ENCODE data around the gene CCNE1. TPM values are rescaled to one million over a fixed set of nuclear protein-coding genes. Genes with fewer than 3 reads are reported as not detected.

The CCNE1 gene
- total and polyA plus RNA-seq, 10 of the 15 experiments (the other 5 are each of a cell fraction or from before 2014, with no cell fraction given), result 6.3 to 44.2 (median 35.8) TPM

DNA sequence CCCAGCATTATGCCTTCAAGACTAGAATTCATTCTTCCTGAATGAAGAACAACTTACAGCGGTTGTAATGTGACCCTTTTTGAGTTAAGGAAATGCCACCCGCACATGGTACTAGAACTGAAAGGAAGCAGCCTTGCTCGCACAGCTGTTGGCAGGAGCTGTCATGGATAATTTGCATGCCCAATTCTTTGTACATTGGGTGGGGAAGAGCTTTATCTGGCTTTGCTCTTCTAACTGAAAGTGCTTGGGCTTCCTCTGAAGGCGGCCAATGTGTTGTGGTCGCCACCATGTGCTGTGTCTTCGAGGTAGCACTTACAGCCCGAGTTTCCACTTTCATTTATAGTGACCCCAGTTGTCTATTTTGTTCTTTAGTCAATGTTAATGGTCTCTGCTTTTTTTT is 3.4 kb downstream of the CCNE1 start:
- Histone ChIP-seq H3K9ac (ENCODE audit: control insufficient read depth, insufficient read depth, low read length) (no peak overlapping the region), H3K36me3 (ENCODE audit: control insufficient read depth in 2 of 2, insufficient read depth in 2 of 2, low read length in 1 of 2) (peaks cover 3 to 11% of the 10 kb centered on the region in 2 experiments), H3K4me3 (no peak overlapping the region), H3K27ac (ENCODE audit: control insufficient read depth, insufficient read depth) (peak overlapping the region; percentile 13; the same call in 1 of the 2 replicates), H3K4me2 (ENCODE audit: control insufficient read depth, insufficient read depth) (0 out of 2 replicates have a peak overlapping the region, but pooled peaks have one; percentile 3), H3K4me1 (ENCODE audit: control insufficient read depth, insufficient read depth, low read length) (peaks cover 13% of the 10 kb centered on the region), H3K9me3 (replicated peaks; ENCODE audit: control insufficient read depth, insufficient read depth, low read length) (no peaks in the 10 kb centered on the region), H3K27me3 (replicated peaks in 1 of 2; ENCODE audit: control insufficient read depth in 2 of 2, insufficient read depth in 2 of 2, low read length in 1 of 2) (no peaks in the 10 kb centered on the region), H4K20me1 (ENCODE audit: control insufficient read depth, insufficient read depth) (no peaks in the 10 kb centered on the region), H2AFZ (ENCODE audit: control insufficient read depth, low read depth, low read length) (no peak overlapping the region), H3K79me2 (ENCODE audit: control insufficient read depth, insufficient read depth, low read length) (peaks cover 7% of the 10 kb centered on the region)
- ChIA-PET SMC1A (ENCODE audit: uncharacterized antibody, unreplicated experiment) (interaction anchor here (1.1 to 2.4 kb wide), 3 partner anchors 15 to 23 kb away, joined by 3 to 11 read pairs (median 5); no protein-coding TSS in a partner anchor), CTCF (interaction anchor here (1.0 to 1.3 kb wide), 4 partner anchors 21 to 87 kb away, joined by 3 to 6 read pairs (median 4); no protein-coding TSS in a partner anchor), POLR2A (no interaction called here), RAD21 (ENCODE audit: unreplicated experiment) (interaction anchor here (0.7 to 1.5 kb wide), 3 partner anchors 9 to 30 kb away, joined by 3 read pairs; no protein-coding TSS in a partner anchor)
- DNase-seq (ENCODE audit: low read depth, low spot score) (peak; percentile 70), FAIRE-seq (peak; percentile 95), ATAC-seq (peak; percentile 46)
- BruUV-seq (replicated peaks), result no TSS peak
- in situ Hi-C loops (cut with MboI), result no loop called here
- TF ChIP-seq RB1 (IDR thresholded peaks at IDR 0.05; ENCODE audit: borderline replicate concordance) (no peak), ASH2L (IDR thresholded peaks at IDR 0.05; ENCODE audit: borderline replicate concordance, low read depth) (no peak), RAD21 (IDR thresholded peaks at IDR 0.05; ENCODE audit: insufficient read depth, low read depth, low read length) (peak; percentile 42), SMC3 (IDR thresholded peaks at IDR 0.05; ENCODE audit: borderline replicate concordance, low read length) (peak; percentile 19; the same call in 1 of the 2 replicates)
- TF ChIP-seq, protein P1, sequence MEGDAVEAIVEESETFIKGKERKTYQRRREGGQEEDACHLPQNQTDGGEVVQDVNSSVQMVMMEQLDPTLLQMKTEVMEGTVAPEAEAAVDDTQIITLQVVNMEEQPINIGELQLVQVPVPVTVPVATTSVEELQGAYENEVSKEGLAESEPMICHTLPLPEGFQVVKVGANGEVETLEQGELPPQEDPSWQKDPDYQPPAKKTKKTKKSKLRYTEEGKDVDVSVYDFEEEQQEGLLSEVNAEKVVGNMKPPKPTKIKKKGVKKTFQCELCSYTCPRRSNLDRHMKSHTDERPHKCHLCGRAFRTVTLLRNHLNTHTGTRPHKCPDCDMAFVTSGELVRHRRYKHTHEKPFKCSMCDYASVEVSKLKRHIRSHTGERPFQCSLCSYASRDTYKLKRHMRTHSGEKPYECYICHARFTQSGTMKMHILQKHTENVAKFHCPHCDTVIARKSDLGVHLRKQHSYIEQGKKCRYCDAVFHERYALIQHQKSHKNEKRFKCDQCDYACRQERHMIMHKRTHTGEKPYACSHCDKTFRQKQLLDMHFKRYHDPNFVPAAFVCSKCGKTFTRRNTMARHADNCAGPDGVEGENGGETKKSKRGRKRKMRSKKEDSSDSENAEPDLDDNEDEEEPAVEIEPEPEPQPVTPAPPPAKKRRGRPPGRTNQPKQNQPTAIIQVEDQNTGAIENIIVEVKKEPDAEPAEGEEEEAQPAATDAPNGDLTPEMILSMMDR (IDR thresholded peaks at IDR 0.05 in 2 of 3, conservative IDR thresholded peaks at IDR 0.05 in 1 of 3; ENCODE audit: control insufficient read depth in 2 of 3, extremely low read depth in 1 of 3, insufficient read depth in 1 of 3, low read depth in 3 of 3, low read length in 3 of 3), result 0 out of 6 replicates have a peak, but pooled peaks of 1 of the 3 experiments have one; percentile 6
- 3% methylated on average over 7 of the region's 7 CpGs for WGBS (ENCODE audit: insufficient coverage, insufficient replicate concordance, low lambda C conversion rate, missing lambda C conversion rate)
- intact Hi-C loops (cut with micrococcal nuclease; ENCODE audit: unreplicated experiment), result no loop called here
